ENCODE measurements around the gene APBB3.
"Not testable (repeated sequence)": the region's sequence is repeated elsewhere in the genome, so short reads cannot be mapped to it uniquely, and the experiment has no call there.

APBB3 gene

DNA sequence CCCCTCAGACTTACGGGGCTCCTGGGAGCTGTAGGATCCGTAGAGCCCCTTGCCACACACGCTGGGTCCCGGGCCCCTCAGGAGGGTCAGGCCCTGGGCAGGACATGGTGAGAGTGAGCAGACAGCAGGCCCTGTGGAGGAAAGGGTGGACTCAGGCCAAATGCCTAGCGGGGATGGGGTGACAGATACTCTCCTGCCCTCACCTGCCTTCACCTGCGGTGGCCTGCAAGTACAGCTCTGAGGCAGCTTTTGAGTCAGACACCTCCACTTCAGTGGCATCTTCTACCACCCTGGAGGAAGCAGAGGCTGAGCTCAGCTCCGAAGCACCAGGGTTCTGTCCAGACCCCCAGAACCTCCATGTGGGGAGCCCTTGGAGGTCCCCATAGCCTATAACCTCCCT is 26.5 kb upstream of the APBB3 start:
- no peaks in the 10 kb centered on the region for H3K27me3 ChIP-seq (ENCODE audit: insufficient read depth, poor library complexity, severe bottlenecking)
- no peak for DNase-seq (ENCODE audit: low read depth in 1 of 2, low spot score in 1 of 2)
- TF ChIP-seq, protein P1, sequence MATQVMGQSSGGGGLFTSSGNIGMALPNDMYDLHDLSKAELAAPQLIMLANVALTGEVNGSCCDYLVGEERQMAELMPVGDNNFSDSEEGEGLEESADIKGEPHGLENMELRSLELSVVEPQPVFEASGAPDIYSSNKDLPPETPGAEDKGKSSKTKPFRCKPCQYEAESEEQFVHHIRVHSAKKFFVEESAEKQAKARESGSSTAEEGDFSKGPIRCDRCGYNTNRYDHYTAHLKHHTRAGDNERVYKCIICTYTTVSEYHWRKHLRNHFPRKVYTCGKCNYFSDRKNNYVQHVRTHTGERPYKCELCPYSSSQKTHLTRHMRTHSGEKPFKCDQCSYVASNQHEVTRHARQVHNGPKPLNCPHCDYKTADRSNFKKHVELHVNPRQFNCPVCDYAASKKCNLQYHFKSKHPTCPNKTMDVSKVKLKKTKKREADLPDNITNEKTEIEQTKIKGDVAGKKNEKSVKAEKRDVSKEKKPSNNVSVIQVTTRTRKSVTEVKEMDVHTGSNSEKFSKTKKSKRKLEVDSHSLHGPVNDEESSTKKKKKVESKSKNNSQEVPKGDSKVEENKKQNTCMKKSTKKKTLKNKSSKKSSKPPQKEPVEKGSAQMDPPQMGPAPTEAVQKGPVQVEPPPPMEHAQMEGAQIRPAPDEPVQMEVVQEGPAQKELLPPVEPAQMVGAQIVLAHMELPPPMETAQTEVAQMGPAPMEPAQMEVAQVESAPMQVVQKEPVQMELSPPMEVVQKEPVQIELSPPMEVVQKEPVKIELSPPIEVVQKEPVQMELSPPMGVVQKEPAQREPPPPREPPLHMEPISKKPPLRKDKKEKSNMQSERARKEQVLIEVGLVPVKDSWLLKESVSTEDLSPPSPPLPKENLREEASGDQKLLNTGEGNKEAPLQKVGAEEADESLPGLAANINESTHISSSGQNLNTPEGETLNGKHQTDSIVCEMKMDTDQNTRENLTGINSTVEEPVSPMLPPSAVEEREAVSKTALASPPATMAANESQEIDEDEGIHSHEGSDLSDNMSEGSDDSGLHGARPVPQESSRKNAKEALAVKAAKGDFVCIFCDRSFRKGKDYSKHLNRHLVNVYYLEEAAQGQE (IDR thresholded peaks at IDR 0.05; ENCODE audit: insufficient replicate concordance, low read depth), result no peak
- TF ChIP-seq SPI1 (IDR thresholded peaks at IDR 0.05; ENCODE audit: borderline replicate concordance, low read depth) (no peak), POLR2AphosphoS5 (IDR thresholded peaks at IDR 0.05; ENCODE audit: low read depth) (no peak), GABPA (IDR thresholded peaks at IDR 0.05; ENCODE audit: low read depth) (no peak)
- TF ChIP-seq, protein P2, sequence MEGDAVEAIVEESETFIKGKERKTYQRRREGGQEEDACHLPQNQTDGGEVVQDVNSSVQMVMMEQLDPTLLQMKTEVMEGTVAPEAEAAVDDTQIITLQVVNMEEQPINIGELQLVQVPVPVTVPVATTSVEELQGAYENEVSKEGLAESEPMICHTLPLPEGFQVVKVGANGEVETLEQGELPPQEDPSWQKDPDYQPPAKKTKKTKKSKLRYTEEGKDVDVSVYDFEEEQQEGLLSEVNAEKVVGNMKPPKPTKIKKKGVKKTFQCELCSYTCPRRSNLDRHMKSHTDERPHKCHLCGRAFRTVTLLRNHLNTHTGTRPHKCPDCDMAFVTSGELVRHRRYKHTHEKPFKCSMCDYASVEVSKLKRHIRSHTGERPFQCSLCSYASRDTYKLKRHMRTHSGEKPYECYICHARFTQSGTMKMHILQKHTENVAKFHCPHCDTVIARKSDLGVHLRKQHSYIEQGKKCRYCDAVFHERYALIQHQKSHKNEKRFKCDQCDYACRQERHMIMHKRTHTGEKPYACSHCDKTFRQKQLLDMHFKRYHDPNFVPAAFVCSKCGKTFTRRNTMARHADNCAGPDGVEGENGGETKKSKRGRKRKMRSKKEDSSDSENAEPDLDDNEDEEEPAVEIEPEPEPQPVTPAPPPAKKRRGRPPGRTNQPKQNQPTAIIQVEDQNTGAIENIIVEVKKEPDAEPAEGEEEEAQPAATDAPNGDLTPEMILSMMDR (IDR thresholded peaks at IDR 0.05; ENCODE audit: insufficient read depth, low read length), result no peak
- H3K27ac ChIP-seq (replicated peaks), result no peak overlapping the region
- no peak overlapping the region for H3K4me3 ChIP-seq (replicated peaks; ENCODE audit: insufficient read depth, low read length)

DNA sequence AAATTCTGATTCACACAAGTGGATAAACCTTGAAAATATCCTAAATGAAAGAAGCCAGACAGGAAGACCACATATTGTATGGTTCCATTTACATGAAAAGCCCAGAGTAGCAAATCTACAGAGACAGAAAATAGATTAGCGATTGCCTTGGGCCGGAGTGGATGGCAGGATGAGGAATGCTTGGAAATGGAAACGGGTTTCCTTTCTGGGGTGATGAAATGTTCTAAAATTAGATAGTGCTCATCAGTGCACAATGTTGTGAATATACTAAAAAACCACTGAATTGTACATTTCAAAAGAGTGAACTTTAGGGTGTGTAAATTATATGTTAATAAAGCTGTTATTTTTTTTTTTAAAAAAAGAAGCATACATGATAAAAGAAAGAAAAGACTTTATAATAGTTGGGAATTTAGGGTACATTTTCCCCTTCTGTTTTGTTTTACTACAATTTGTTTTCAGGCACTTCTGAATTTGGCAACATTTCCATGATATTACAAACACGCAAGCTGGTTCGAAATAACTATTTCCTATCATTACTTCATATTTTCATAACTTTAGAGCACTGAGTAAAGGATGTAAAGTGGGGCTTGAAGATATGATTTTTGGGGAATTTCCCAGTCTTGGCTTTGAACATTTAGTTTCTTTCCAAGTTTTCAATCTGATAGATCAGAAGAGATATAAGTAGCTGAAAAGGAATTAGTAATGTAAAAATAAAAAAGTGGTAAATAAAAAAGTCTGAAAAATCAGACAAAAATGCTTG is 24.1 kb upstream of the APBB3 start:
- Histone ChIP-seq H3K4me3 (replicated peaks; ENCODE audit: insufficient read depth, low read length) (no peak overlapping the region), H3K27ac (replicated peaks) (0 out of 2 replicates have a peak overlapping the region, but pooled peaks have one; percentile 4), H3K27me3 (ENCODE audit: insufficient read depth, poor library complexity, severe bottlenecking) (no peaks in the 10 kb centered on the region)
- TF ChIP-seq GABPA (IDR thresholded peaks at IDR 0.05; ENCODE audit: low read depth) (no peak), POLR2AphosphoS5 (IDR thresholded peaks at IDR 0.05; ENCODE audit: low read depth) (no peak), SPI1 (IDR thresholded peaks at IDR 0.05; ENCODE audit: borderline replicate concordance, low read depth) (no peak)
- TF ChIP-seq, protein P2 (IDR thresholded peaks at IDR 0.05; ENCODE audit: insufficient read depth, low read length), result no peak
- TF ChIP-seq, protein P1 (IDR thresholded peaks at IDR 0.05; ENCODE audit: insufficient replicate concordance, low read depth), result no peak
- DNase-seq (ENCODE audit: low read depth in 1 of 2, low spot score in 1 of 2), result no peak

DNA sequence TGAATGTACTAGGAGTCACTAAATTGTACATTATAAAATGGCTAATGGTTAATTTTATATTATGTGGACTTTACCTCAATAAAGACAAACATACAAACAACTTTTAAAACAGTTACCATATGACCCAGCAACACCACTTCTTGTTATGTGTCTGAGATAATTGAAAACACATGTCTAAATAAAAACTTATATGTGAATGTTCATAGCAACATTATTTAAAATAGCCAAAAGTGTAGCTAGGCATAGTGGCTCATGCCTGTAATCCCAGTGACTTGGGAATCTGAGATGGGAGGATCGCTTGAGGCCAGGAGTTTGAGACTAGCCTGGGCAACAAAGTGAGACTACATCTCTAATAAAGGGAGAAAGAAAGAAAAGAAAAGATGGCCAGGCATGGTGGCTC is 23.1 kb upstream of the APBB3 start:
- no peak for TF ChIP-seq SPI1 (IDR thresholded peaks at IDR 0.05; ENCODE audit: borderline replicate concordance, low read depth)
- no peak for TF ChIP-seq POLR2AphosphoS5 (IDR thresholded peaks at IDR 0.05; ENCODE audit: low read depth)
- TF ChIP-seq, protein P1 (IDR thresholded peaks at IDR 0.05; ENCODE audit: insufficient replicate concordance, low read depth), result no peak
- TF ChIP-seq, protein P2 (IDR thresholded peaks at IDR 0.05; ENCODE audit: insufficient read depth, low read length), result no peak
- TF ChIP-seq GABPA (IDR thresholded peaks at IDR 0.05; ENCODE audit: low read depth), result no peak
- no peak overlapping the region for H3K4me3 ChIP-seq (replicated peaks; ENCODE audit: insufficient read depth, low read length)
- H3K27me3 ChIP-seq (ENCODE audit: insufficient read depth, poor library complexity, severe bottlenecking), result no peaks in the 10 kb centered on the region
- no peak overlapping the region for H3K27ac ChIP-seq (replicated peaks)
- no peak for DNase-seq (ENCODE audit: low read depth in 1 of 2, low spot score in 1 of 2)

DNA sequence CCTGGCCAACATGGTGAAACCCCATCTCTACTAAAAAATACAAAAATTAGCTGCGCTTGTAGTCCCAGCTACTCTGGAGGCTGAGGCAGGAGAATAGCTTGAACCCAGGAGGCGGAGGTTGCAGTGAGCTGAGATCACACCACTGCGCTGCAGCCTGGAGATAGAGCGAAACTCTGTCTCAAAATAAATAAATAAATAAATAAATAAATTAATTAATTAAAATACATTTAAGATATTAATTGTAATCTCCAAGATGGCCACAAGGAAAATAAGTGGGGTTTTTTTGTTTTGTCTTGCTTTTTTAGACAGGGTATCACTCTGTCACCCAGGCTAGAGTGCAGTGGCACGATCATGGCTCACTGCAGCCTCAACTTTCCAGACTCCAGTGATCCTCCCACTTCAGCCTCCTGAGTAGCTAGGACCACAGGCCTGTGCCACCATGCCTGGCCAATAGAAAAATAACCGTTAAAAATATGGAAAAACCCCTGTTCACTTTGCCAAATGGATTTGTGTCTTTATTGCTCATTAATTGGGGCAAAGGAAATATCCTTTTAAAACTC is 14.9 kb upstream of the APBB3 start:
- H3K27ac ChIP-seq (replicated peaks); DNase-seq (ENCODE audit: low read depth in 1 of 2, low spot score in 1 of 2); H3K4me3 ChIP-seq (replicated peaks; ENCODE audit: insufficient read depth, low read length); H3K27me3 ChIP-seq (ENCODE audit: insufficient read depth, poor library complexity, severe bottlenecking): not testable (repeated sequence)
